Measurements from ENCODE around the gene SSPN. TPM values are rescaled to one million over a fixed set of nuclear protein-coding genes. Genes with fewer than 3 reads are reported as not detected.

Gene SSPN
- total RNA-seq, 1 donor from 2014 or later, result not detected

DNA sequence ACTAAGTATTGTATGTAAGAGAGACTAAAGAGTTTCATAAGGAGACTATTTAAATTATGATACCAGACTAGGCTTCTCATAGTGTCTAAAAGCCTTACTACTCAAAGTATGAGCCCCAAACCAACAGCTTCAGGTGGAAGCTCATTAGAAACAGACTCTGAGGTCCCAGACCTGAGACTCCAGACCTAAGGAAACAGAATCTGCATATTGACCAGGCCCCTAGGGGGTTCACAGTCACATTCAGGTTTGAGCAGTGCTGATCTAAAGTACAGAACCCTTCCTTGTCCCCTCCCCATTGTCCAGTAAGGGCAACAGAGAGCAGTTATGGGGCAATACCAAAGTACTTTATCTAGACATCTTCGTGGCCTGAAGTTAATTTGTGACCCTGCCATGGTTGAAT is 87.7 kb downstream of the SSPN start:
- no peak overlapping the region for H3K27ac Mint-ChIP-seq
- H3K4me3 Mint-ChIP-seq, result no peak overlapping the region
- no peak for DNase-seq
- no peaks in the 10 kb centered on the region for H3K36me3 Mint-ChIP-seq (ENCODE audit: low read depth)
- peaks cover 6% of the 10 kb centered on the region for H3K27me3 Mint-ChIP-seq
- intact Hi-C loops (cut with micrococcal nuclease), result no loop called here
- peaks cover 2% of the 10 kb centered on the region for H3K4me1 Mint-ChIP-seq
- no peaks in the 10 kb centered on the region for H3K9me3 Mint-ChIP-seq

DNA sequence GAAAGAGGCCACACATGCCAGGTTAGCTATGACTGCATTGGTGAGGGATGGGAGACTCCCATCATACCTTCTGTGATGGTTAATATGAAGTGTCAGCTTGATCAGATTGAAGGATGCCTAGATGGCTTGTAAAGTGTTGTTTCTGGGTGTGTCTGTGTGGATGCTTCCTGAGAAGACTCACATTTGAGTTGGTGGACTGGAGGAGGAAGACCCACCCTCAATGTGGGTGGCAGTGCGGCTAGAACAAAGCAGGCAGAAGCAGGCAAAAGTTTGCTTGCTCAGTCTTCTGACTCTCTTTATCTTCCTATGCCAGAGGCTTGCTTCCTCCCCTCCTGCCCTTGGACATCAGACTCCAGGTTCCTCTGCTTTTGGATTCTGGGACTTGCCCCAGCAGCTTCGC is 88.2 kb downstream of the SSPN start:
- Mint-ChIP-seq H3K4me3 (no peak overlapping the region), H3K36me3 (ENCODE audit: low read depth) (no peaks in the 10 kb centered on the region), H3K27me3 (peaks cover 9% of the 10 kb centered on the region), H3K4me1 (peaks cover 2% of the 10 kb centered on the region), H3K9me3 (no peaks in the 10 kb centered on the region), H3K27ac (no peak overlapping the region)
- no peak for DNase-seq
- intact Hi-C loops (cut with micrococcal nuclease), result no loop called here

DNA sequence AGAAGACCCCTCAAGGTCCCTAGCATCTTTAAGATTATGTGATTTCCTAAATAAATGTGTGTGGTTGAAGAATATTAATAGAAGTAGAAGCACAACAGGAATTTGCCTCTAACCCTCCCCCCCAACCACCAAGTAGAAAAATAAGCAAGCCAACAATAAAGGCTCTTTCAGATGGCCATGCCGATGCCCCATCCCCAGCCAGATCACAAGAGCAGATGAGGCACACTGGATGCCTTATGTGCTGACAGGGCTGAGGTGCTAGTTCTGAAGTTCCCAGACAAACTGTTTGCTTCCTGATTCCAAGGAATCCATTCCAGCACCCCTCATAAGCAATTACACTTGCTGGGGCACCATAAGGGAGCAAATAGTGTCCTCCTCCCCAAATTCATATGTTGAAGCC is 90.0 kb downstream of the SSPN start:
- Mint-ChIP-seq H3K4me1 (peaks cover 2% of the 10 kb centered on the region), H3K27me3 (peaks cover 4% of the 10 kb centered on the region), H3K27ac (no peak overlapping the region), H3K36me3 (ENCODE audit: low read depth) (no peaks in the 10 kb centered on the region), H3K9me3 (no peaks in the 10 kb centered on the region), H3K4me3 (no peak overlapping the region)
- intact Hi-C loops (cut with micrococcal nuclease), result no loop called here
- no peak for DNase-seq

DNA sequence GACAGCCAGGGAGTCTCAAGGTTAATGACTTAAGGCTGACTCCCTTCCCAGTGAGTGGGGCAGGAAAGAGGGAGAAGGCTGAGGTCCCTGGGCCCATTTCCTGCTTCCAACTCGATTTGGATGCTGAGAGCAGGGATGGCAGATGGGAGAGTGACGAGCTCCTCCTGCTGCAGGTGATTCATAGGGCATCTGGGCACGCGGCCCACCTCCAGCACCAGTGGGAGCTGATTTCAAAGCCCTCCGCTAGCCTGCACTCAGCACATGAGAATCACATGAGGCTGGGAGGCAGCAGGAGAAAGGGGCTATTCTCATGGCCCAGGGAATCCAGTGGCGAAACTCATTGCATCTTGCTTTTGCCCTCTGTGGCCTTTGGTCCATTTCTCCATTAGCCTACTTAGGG is 90.8 kb downstream of the SSPN start:
- no peak for DNase-seq
- no peaks in the 10 kb centered on the region for H3K9me3 Mint-ChIP-seq
- peaks cover 2% of the 10 kb centered on the region for H3K4me1 Mint-ChIP-seq
- peaks cover 9% of the 10 kb centered on the region for H3K27me3 Mint-ChIP-seq
- H3K36me3 Mint-ChIP-seq (ENCODE audit: low read depth), result no peaks in the 10 kb centered on the region
- H3K27ac Mint-ChIP-seq, result no peak overlapping the region
- H3K4me3 Mint-ChIP-seq, result no peak overlapping the region
- intact Hi-C loops (cut with micrococcal nuclease), result no loop called here

DNA sequence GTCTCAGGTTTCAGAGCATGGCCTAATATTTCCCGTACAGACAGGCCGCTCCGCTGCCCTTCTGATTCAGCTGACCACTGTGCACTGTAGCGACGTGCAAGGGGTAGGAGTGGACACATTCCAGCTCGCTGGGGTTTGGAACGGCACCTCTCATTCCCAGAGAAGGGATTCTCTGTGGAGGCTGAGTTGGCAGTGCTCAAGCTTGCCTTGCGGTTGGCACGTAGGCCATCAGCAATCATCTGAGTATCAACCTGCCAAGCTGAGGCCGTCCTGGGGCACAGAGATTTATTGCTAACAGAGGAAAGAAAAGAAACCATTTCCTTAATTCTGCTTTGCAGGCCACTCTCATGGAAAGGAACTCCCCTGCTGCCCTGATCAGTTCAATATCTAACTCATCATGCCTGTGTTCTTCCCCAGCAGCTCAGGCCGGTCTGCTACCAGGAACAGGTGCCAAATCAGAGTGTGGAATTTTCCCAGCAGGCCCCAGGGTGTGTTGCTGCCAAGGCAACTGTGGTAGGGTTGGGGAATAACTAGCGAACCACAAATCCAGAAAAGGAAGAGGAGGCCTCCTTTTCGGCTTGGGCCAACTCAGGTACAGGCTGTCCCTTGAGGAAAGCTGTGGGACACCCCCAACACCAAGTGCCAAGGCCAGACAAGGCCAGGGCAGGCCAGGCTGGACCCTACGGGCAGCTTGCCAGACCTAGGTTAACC is 92.5 kb downstream of the SSPN start:
- Mint-ChIP-seq H3K27me3 (peaks cover 10% of the 10 kb centered on the region), H3K27ac (no peak overlapping the region), H3K4me1 (peaks cover 2% of the 10 kb centered on the region), H3K4me3 (no peak overlapping the region), H3K9me3 (no peaks in the 10 kb centered on the region), H3K36me3 (ENCODE audit: low read depth) (no peaks in the 10 kb centered on the region)
- intact Hi-C loops (cut with micrococcal nuclease), result no loop called here
- DNase-seq, result no peak

DNA sequence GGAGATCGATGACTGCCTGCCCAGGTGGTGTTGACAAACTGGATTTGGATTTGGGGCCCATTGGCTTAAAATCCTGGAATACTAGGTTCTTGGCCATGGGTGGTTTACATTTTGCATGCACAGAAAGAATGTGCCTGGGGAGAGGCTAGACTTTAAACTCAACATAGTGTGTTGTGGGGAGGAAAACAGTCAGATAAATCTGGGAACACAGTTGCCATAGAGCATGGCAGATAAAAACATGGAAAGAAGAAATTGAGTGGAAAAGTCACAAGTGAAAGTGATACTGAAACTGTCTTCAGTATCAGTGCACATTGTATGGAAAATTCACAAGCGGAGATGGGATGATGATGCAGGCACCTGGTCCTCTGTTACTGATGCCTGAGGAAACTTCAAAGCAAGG is 95.2 kb downstream of the SSPN start:
- H3K27ac Mint-ChIP-seq, result no peak overlapping the region
- H3K4me3 Mint-ChIP-seq, result no peak overlapping the region
- H3K36me3 Mint-ChIP-seq (ENCODE audit: low read depth), result no peaks in the 10 kb centered on the region
- no peaks in the 10 kb centered on the region for H3K4me1 Mint-ChIP-seq
- no peak for DNase-seq
- peaks cover 8% of the 10 kb centered on the region for H3K27me3 Mint-ChIP-seq
- H3K9me3 Mint-ChIP-seq, result no peaks in the 10 kb centered on the region
- intact Hi-C loops (cut with micrococcal nuclease), result no loop called here

DNA sequence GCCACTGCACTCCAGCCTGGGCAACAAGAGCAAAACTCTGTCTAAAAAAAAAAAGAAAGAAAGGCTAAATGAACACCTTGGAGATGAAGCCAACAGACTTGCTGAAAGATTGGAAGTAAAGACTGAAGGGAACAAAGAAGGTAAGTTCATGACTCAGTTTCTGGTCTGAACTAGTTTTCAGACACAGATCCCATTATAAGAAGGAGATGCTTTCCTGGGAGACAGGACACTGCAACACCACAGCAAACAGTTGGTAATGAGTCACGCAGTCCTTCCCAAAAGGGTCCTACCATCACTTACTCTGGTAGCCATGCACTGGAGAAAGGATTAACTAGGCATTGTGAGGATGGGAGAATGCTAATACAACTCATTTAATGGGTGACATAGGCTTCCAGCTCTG is 97.2 kb downstream of the SSPN start:
- no peaks in the 10 kb centered on the region for H3K36me3 Mint-ChIP-seq (ENCODE audit: low read depth)
- no peak overlapping the region for H3K4me3 Mint-ChIP-seq
- DNase-seq, result no peak
- H3K9me3 Mint-ChIP-seq, result peaks cover 5% of the 10 kb centered on the region
- peaks cover 12% of the 10 kb centered on the region for H3K27me3 Mint-ChIP-seq
- no peaks in the 10 kb centered on the region for H3K4me1 Mint-ChIP-seq
- no peak overlapping the region for H3K27ac Mint-ChIP-seq
- intact Hi-C loops (cut with micrococcal nuclease), result no loop called here

DNA sequence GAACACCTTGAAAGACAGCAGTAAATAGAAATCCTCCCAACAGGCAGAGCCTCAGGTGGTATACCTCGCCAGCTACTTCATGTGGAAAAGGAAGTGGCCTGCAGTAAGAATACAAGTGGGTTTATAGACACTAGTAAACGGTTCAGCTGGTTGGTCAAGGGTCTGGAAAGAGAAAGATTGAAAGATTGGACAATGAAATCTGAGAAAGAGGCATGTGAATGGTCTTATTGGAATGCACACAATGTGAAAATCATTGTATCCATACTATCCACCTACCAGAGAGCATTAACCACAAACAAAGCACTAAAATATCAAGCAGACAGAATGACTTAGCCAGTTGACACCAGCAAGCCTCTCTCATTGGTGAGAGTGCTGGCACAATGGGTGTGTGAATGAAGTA is 98.2 kb downstream of the SSPN start:
- no peak overlapping the region for H3K4me3 Mint-ChIP-seq
- intact Hi-C loops (cut with micrococcal nuclease), result no loop called here
- H3K27ac Mint-ChIP-seq, result no peak overlapping the region
- H3K36me3 Mint-ChIP-seq (ENCODE audit: low read depth), result no peaks in the 10 kb centered on the region
- peaks cover 5% of the 10 kb centered on the region for H3K9me3 Mint-ChIP-seq
- no peak for DNase-seq
- peaks cover under 1% of the 10 kb centered on the region for H3K4me1 Mint-ChIP-seq
- peaks cover 9% of the 10 kb centered on the region for H3K27me3 Mint-ChIP-seq

DNA sequence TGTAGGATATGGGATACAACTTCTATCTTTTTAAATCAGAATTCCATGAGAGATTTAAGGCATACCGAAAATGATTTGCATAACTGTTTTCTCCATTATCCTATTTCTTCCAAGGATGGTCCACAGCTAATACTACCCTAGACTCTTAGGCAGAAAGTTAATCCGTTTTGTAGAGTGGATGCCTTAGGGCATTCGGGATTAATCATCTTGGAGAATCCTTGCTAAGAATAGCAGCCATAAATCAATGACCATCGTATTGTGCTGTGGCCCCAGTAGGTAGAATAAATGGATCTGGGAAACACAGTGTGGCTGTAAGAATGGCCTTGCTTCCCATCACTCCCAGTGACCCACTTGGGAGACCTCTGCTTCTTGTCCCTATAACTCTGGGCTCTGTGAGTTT is 99.6 kb downstream of the SSPN start:
- H3K27ac Mint-ChIP-seq, result no peak overlapping the region
- intact Hi-C loops (cut with micrococcal nuclease), result no loop called here

DNA sequence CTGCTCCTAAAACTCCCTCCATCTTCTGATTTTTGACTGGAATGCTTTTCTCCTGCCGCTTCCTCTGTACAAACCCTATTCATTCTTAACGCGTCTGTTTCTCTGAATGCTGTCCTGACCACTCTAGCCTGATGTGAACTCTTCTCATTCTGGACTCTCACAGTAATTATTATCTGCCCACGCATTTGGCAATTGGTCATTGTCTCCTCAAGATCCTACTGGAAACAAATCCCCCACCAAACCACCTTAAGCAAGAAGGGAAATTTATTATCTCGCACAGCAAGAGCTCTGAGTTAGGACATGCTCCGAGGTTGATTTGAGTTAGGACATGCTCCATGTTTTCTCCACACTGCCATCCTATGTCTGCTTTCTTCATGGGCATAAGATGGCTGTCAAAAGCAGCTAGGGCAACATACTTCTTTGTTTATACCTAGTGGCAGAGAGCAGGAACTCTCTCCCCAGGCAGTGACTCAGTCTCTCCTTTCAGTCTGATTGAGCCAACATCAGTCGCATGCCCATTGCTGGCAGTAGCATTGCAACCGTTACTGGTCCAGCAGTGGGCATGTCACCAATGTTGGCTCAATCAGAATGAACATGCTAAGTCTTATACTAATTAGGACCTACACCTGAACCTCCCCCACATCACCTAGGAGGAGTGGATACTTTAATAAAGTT is 102.2 kb downstream of the SSPN start:
- Mint-ChIP-seq H3K36me3 (ENCODE audit: low read depth) (no peaks in the 10 kb centered on the region), H3K9me3 (peaks cover 5% of the 10 kb centered on the region), H3K27me3 (peaks cover 16% of the 10 kb centered on the region), H3K4me3 (no peak overlapping the region), H3K27ac (no peak overlapping the region), H3K4me1 (peaks cover 10% of the 10 kb centered on the region)
- no peak for DNase-seq
- intact Hi-C loops (cut with micrococcal nuclease), result no loop called here

More for the DNA sequence above, 99.6 kb downstream of the SSPN start:
- H3K27me3 Mint-ChIP-seq, result peaks cover 9% of the 10 kb centered on the region
- peaks cover 10% of the 10 kb centered on the region for H3K4me1 Mint-ChIP-seq
- DNase-seq, result no peak
- H3K4me3 Mint-ChIP-seq, result no peak overlapping the region
- no peaks in the 10 kb centered on the region for H3K36me3 Mint-ChIP-seq (ENCODE audit: low read depth)
- peaks cover 5% of the 10 kb centered on the region for H3K9me3 Mint-ChIP-seq

DNA sequence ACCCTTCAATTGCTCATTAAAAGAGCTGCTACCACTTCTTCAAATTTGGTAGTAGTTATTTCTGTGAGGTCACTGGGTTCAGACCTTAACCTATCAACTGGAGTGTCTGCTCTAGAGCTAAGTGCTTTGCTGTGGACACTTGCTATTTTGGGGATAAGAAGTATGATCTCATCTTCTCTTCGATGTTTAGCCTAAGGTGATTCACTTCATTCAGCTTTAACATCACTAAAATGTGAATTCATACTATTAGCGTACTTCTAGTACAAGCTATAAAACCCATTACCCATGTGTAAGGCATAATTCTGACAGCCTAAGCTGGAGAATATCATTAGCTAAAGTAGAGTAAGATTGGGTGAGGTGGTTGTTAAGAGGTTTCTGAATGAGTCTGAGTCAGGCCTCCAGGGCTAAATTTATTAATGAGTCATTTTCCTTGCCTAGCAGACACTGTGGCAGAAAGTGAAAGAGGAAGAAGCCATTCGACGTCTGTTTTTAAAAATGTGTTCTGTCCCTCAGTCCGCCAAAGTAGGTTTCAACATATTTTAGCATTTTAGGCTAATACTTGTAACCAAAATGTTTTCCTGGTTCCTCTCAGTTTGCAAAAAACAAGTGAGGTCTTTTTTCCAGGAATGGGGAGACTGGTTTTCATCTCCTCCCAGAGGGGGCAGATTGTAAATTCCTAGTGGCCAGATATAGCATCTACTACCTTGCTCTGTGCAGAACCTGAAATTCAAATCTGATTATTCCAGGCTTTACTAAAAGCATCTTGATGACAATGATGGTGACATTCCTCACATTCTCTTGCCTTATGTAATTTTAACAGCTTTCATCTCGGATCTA is 103.6 kb downstream of the SSPN start:
- Mint-ChIP-seq H3K9me3 (peaks cover 5% of the 10 kb centered on the region), H3K4me3 (peak overlapping the region; percentile 57), H3K27ac (peak overlapping the region; percentile 2), H3K4me1 (peaks cover 10% of the 10 kb centered on the region), H3K36me3 (ENCODE audit: low read depth) (no peaks in the 10 kb centered on the region), H3K27me3 (peaks cover 22% of the 10 kb centered on the region)
- DNase-seq, result peak; percentile 68
- intact Hi-C loops (cut with micrococcal nuclease), result loop anchor here (1.0 kb wide), 1 partner anchor 25 kb away; no protein-coding TSS in a partner anchor

DNA sequence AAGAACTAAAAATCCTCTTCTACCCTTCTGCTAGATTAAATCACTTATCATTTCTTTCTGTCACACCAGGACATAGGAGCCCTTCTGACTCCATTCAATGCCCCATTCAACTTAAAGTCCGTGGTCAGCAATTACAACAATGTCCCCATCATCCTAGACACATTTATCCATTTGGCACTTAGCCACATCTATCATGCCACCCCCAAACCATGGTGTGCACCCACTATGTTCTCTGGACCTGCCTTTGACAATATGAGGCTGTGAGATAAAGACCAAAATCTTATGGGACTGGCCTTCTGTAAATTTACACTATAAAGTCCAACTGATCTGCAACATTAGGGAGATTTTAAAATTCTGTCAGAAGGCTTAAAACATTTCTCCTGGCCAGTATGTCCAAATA is 104.4 kb downstream of the SSPN start:
- H3K9me3 Mint-ChIP-seq, result peaks cover 5% of the 10 kb centered on the region
- H3K4me1 Mint-ChIP-seq, result peaks cover 10% of the 10 kb centered on the region
- H3K36me3 Mint-ChIP-seq (ENCODE audit: low read depth), result no peaks in the 10 kb centered on the region
- intact Hi-C loops (cut with micrococcal nuclease), result loop anchor here (1.0 kb wide), 1 partner anchor 25 kb away; no protein-coding TSS in a partner anchor
- H3K27ac Mint-ChIP-seq, result no peak overlapping the region
- H3K4me3 Mint-ChIP-seq, result no peak overlapping the region
- DNase-seq, result no peak
- peaks cover 23% of the 10 kb centered on the region for H3K27me3 Mint-ChIP-seq
